Hindlimb muscle (tissue), 1 donor: ENCODE measurements around the gene CCNYL1. TPM values are rescaled to one million over a fixed set of nuclear protein-coding genes. Genes with fewer than 3 reads are reported as not detected.
A peak's percentile ranks its signal among the peaks of the same experiment; 100 is the strongest.
"Not testable (repeated sequence)": the region's sequence is repeated elsewhere in the genome, so short reads cannot be mapped to it uniquely, and the experiment has no call there.

Source experiments
- DNase-seq: peaks from one replicate; pipeline ENCODE4 v3.0.0-alpha.2; 2013
- polyA plus RNA-seq: library from polyadenylated mRNA; unstranded; fragments of 120-200 nt; gene quantifications from one replicate; pipeline ENCODE4 v1.2.1, GENCODE V29; 2013; ENCODE audit not compliant: insufficient read length

Gene CCNYL1
- polyA plus RNA-seq, 1 donor, result 10.3 TPM

DNA sequence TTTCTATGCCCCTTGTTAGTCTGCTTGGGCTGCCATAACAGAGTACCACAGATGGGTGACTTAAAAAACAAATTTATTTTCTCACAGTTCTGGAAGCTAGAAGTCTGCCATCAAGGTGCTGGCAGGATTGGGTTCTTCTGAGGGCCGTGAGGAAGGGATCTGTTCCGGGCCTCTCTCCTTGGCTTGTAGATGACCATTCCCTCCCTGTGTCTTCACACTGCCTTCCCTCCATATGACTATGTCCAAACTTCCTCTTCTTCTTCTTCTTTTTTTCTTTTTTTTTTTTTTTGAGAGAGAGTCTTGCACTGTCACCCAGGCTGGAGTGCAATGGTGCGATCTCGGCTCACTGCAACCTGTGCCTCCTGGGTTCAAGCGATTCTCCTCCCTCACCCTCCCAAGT is 13.1 kb upstream of the CCNYL1 start:
- no peak for DNase-seq

DNA sequence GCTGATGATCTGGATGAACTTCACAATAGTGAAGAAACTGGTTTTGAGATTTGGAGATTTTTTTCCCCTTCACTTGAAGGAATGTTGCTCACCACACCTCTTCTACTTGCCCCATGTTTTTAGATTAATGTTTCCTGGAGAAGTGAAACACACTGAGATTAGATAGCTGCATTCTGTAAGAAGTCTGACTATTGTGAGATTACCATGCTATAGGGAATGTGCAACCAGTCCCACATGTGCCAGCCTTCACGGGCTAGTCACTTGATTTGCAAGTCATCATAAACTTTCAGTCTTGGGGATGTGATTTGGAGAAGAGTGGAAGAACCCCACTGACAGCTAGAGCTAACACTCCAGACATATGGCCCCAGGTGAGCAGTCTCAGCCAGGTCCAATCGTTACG is 7.4 kb upstream of the CCNYL1 start:
- DNase-seq, result no peak

DNA sequence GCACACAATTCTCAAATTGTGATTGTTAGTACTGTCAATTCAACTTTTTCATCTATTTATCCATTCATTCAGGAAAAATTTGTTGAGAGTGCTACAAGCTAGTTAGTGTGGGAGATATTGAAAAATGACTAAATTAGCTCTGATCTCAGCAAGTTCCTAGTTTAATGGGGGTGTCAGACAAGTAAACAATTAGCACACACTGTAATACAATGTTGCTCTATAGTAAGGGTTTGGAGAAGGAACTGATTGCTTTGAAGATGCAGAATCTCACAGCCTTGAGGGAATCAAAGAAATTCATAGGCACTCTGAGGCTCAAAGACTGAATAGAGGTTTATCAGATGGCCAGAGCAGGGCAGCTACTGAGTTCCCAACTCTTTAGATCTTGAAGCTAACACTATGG is 6.8 kb upstream of the CCNYL1 start:
- DNase-seq, result no peak

GRCh38 chr2:207706936-207707860 is 4.2 kb upstream of the CCNYL1 start:
- DNase-seq, result no peak

DNA sequence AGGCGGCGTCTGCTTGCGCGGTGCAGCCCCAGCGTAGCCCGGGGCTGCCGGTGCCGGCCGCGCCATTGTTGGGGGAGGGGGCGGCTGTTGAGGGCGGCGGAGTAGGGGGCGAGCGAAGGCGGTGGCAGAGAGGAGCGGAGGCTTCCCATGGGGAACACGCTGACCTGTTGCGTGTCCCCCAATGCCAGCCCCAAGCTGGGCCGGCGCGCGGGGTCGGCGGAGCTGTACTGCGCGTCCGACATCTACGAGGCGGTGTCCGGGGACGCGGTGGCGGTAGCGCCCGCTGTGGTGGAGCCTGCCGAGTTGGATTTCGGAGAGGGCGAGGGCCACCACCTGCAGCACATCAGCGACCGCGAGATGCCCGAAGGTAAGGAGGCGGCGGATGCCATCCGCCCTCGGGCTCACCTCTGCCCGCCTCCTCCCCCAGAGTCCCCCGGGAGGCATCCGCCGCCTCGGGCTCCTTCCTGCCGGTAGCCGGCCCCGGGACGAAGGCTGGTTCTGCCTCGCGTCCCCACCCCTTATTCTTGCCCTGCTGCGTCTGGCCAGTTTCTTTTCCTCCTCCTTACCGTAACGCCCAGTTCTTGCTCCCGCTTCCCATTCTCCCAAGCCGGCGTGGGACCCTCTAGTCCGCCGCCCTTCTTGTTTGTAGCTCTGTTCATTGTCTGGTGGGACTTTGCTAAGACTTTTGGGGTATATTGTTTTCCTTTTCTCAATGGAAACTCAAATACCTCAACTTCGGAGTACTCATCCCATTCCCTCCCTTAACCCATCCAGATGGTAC is 500 bp downstream of the CCNYL1 start:
- no peak for DNase-seq

DNA sequence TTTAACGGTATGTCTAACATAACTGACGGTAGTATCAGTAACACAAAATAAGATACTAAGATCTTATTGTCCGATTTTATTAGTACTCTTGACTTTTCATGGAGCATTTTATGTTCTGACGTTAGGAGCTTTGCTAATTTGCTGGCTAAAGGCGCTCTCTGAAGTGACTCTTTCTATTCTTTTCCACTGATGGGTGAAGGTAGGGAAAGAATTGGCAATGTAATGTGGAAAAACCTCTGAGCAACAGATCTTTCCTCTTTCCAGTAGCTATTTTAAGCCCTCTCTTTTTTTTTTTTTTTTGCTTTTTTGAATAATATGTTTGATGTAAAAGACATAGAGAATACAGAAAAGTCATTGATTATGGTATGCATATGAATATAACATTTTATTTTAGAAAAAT is 4.6 kb downstream of the CCNYL1 start:
- DNase-seq, result peak; percentile 19

- DNase-seq, result no peak
Measured at GRCh38 chr2:207718521-207718920, 7.1 kb downstream of the CCNYL1 start.

GRCh38 chr2:207719008-207719407 is 7.6 kb downstream of the CCNYL1 start:
- no peak for DNase-seq

- DNase-seq, result not testable (repeated sequence)
Measured at GRCh38 chr2:207719655-207720054, 8.2 kb downstream of the CCNYL1 start.

DNA sequence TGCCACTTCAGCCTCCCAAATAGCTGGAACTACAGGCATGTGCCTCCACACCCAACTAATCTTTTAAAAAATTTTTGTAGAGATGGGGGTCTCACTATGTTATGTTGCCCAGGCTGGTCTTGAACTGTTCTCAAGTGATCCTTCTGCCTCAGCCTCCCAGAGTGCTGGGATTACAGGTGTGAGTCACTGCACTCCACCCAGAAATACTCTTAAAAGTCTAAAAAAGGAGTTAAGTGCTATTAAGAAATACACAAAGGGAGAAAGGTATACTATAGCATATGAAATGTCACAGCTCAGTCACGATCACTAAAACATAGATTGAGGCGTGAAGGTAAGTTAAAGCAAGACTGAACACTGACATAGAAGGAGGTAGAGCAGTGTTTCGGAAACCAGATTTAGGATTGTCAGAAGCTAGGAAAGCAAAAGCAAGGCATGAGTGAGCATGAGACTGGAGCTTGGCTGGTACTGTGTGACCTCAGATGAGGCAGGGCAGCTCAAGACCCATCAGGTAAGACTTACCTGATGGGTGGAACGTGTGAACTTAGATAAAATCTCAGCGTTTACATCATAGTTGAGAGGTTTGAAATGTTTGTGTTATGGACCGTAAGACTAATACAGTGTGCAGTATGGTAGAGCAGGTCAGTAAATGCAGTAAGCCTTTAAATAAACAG is 9.2 kb downstream of the CCNYL1 start:
- DNase-seq, result no peak

- DNase-seq, result no peak
Measured at GRCh38 chr2:207722773-207723424, 11.5 kb downstream of the CCNYL1 start.

DNA sequence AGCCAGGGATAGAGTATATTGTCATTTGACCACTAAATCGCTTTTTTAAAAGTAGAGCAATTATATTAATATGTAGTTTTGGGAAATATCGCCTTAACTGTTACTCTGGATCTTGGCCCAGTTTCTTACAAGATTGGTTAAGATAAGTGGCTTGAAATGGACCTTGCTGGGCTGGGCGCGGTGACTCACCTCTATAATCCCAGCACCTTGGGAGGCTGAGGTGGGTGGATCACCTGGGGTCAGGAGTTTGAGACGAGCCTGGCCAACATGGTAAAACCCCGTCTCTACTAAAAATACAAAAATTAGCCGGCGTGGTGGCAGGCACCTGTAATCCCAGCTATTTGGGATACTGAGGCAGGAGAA is 12.0 kb downstream of the CCNYL1 start:
- not testable (repeated sequence) for DNase-seq

- DNase-seq, result no peak
Measured at GRCh38 chr2:207724113-207724512, 12.7 kb downstream of the CCNYL1 start.

- DNase-seq, result no peak
Measured at GRCh38 chr2:207725873-207726578, 14.6 kb downstream of the CCNYL1 start.

GRCh38 chr2:207727261-207727660 is 15.8 kb downstream of the CCNYL1 start:
- peak; percentile 15 for DNase-seq

DNA sequence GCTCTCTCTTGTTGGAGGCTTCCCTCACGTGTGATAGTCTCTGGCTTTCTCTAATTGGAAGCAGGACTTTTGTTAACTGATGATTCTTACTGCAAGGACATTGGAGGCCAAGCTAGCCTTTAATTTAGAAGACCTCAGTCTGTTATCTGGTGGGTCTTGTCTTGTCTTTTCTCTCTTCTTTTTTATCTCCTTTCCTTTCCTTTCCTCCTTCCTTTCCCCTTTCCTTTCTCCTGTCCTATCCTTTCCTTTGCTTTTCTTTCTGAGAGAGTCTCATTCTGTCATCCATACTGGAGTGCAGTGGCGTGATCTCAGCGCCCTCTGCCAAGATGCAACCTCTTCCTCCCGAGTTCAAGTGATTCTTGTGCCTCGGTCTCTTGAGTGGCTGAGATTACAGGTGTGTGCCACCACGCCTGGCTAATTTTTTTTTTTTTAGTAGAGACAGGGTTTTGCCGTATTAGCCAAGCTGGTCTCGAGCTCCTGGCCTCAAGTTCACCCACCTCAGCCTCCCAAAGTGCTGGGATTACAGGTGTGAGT is 18.1 kb downstream of the CCNYL1 start:
- no peak for DNase-seq

DNA sequence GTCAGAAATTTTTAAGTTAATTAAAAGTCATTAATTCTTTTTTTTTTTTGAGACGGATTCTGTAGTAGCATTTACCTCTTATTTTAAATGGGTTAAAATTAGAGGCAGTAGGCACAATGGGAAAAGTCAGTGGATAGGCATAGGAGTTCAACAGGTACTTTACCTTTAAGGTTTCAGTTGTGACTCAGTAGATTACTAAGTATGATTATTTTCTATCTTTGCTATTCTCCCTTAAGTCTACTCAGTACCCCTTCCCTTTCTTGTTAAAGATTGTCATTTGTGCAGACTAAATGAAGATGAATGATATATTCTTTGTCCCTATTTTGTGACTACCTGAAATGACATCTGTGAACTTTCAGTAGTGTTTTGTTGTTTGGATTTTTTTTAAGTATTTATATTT is 19.7 kb downstream of the CCNYL1 start:
- no peak for DNase-seq

- no peak for DNase-seq
Measured at GRCh38 chr2:207733597-207734240, 22.3 kb downstream of the CCNYL1 start.

- DNase-seq, result peak; percentile 8
Measured at GRCh38 chr2:207734264-207734635, 22.8 kb downstream of the CCNYL1 start.

DNA sequence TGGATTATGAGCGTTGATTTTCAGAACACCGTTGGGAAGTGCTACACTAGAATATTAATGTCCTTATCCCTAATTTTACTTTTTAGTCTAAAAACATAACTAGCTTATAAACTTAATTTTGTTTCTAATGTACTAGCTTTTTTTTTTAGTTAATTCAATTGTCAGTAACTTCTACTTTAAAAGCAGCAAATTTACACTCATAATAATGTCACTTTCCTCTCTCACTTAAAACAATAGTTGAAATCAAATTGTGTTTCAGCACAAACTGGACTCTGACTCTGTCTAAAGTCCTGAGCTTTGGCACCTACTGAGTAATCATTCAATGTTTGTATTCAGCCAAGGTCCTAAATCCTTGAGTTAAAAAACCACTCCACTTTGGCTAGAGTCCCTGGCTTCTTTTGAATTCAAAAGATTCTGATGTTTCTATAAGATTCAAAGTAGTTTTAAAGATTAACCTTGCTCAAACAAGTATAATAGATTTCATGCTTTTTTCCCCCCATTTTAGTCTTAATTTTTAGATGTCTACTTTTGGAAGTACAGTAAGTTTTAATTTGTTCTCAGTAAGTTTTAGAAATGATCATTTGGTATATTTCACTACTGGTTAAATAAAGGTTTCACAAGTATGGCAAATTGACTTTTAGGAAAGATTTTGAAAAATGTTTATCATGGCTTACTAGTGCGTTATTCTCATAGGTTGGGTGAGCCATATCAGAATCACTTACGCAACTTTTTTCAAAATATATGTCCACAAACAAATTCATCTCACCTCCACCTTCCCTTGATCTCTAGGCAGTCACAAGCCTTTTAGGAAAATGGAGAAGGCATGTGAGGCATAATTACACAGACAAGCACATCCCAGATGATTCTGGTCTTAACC is 23.4 kb downstream of the CCNYL1 start:
- no peak for DNase-seq
